GM23338 (cell line): ENCODE results near the gene NUP205. TPM values are rescaled to one million over a fixed set of nuclear protein-coding genes. Genes with fewer than 3 reads are reported as not detected.
A peak's percentile ranks its signal among the peaks of the same experiment; 100 is the strongest.

Experiments used
- ATAC-seq: fragments of 200-7000 bp; cut with Tn5 transposase; 3 replicates; pipeline ENCODE4 v1.9.1; 2020
- DNase-seq: peaks from one replicate; pipeline ENCODE4 v3.0.0-alpha.2; 2015; ENCODE audit warnings: low spot score
- H2AFZ ChIP-seq: fragments of 200-600 bp; sonication (generic); 2 replicates; pipeline ENCODE4 v1.8.0; 2016; ENCODE audit warnings: antibody characterized with exemption, mild to moderate bottlenecking, moderate library complexity
- H3F3A ChIP-seq: fragments of 200-600 bp; sonication (generic); replicated peaks from 2 replicates; pipeline ENCODE4 v1.8.0; 2017; ENCODE audit warnings: antibody characterized with exemption, mixed run types, low read depth
- H3K27ac ChIP-seq: fragments of 200-600 bp; sonication (generic); 2 replicates; pipeline ENCODE4 v1.6.1; 2016; ENCODE audit warnings: low read depth
- H3K27me3 ChIP-seq: fragments of 200-600 bp; sonication (generic); 2 replicates; pipeline ENCODE4 v1.8.0; 2016; ENCODE audit warnings: mild to moderate bottlenecking, mixed run types, moderate library complexity; ENCODE audit not compliant: insufficient read depth
- H3K36me3 ChIP-seq: fragments of 200-600 bp; sonication (generic); 2 replicates; pipeline ENCODE4 v1.8.0; 2016; ENCODE audit warnings: mild to moderate bottlenecking; ENCODE audit not compliant: insufficient read depth
- H3K4me1 ChIP-seq: fragments of 200-600 bp; sonication (generic); 2 replicates; pipeline ENCODE4 v1.8.0; 2016; ENCODE audit warnings: mild to moderate bottlenecking, moderate library complexity; ENCODE audit not compliant: insufficient read depth
- H3K4me2 ChIP-seq: fragments of 200-600 bp; sonication (generic); 2 replicates; pipeline ENCODE4 v1.7.1; 2017; ENCODE audit warnings: mixed run types
- H3K4me3 ChIP-seq: fragments of 200-600 bp; sonication (generic); 2 replicates; pipeline ENCODE4 v1.6.1; 2016; ENCODE audit warnings: mixed run types
- H3K79me2 ChIP-seq: fragments of 200-600 bp; sonication (generic); replicated peaks from 2 replicates; pipeline ENCODE4 v1.8.0; 2017; ENCODE audit warnings: mild to moderate bottlenecking; ENCODE audit not compliant: insufficient read depth
- H3K9me2 ChIP-seq: fragments of 200-600 bp; sonication (generic); 2 replicates; pipeline ENCODE4 v1.8.0; 2017; ENCODE audit not compliant: insufficient read depth
- H4K20me1 ChIP-seq: fragments of 200-600 bp; sonication (generic); replicated peaks from 2 replicates; pipeline ENCODE4 v1.8.0; 2017; ENCODE audit warnings: mild to moderate bottlenecking; ENCODE audit not compliant: insufficient read depth
- H3K27ac Mint-ChIP-seq: 2 replicates; pipeline ENCODE4 v1.8.0; 2020; ENCODE audit warnings: inconsistent platforms, mild to moderate bottlenecking, moderate library complexity, mixed read lengths
- H3K27me3 Mint-ChIP-seq: 3 replicates; pipeline ENCODE4 v1.8.0; 2022; ENCODE audit warnings: low read depth, mild to moderate bottlenecking, moderate library complexity, mixed read lengths, inconsistent platforms; ENCODE audit not compliant: insufficient read depth, poor library complexity
- H3K36me3 Mint-ChIP-seq: 3 replicates; pipeline ENCODE4 v1.8.0; 2021; ENCODE audit warnings: low read depth, mild to moderate bottlenecking, inconsistent platforms, moderate library complexity, mixed read lengths
- H3K4me1 Mint-ChIP-seq: 3 replicates; pipeline ENCODE4 v1.8.0; 2020; ENCODE audit warnings: mild to moderate bottlenecking, inconsistent platforms, mixed read lengths
- H3K4me3 Mint-ChIP-seq: 3 replicates; pipeline ENCODE4 v1.8.0; 2021; ENCODE audit warnings: moderate library complexity, mild to moderate bottlenecking, inconsistent platforms, mixed read lengths
- H3K9me3 Mint-ChIP-seq: 3 replicates; pipeline ENCODE4 v1.8.0; 2020; ENCODE audit warnings: moderate library complexity, mild to moderate bottlenecking, inconsistent platforms, mixed read lengths
- CREB1 ChIP-seq: fragments of 250-450 bp; sonication (Bioruptor Pico); IDR thresholded peaks from 2 replicates; pipeline ENCODE4 v1.5.0; 2020; ENCODE audit warnings: low read depth, mild to moderate bottlenecking, moderate library complexity
- EZH2 ChIP-seq: fragments of 200-600 bp; sonication (generic); IDR thresholded peaks from one replicate; pipeline ENCODE4 v1.8.0; 2017; ENCODE audit warnings: antibody characterized with exemption, mild to moderate bottlenecking, low read depth; ENCODE audit not compliant: unreplicated experiment
- EZH2phosphoT487 ChIP-seq: fragments of 200-600 bp; sonication (generic); IDR thresholded peaks from one replicate; pipeline ENCODE4 v1.8.1; 2018; ENCODE audit warnings: antibody characterized with exemption; ENCODE audit not compliant: unreplicated experiment
- JUNB ChIP-seq: IDR thresholded peaks from one replicate; pipeline ENCODE4 v1.6.1; 2016; ENCODE audit warnings: antibody characterized with exemption; ENCODE audit not compliant: unreplicated experiment
- NANOG ChIP-seq: IDR thresholded peaks from 2 replicates; pipeline ENCODE4 v1.6.1; 2016; ENCODE audit warnings: antibody characterized with exemption, borderline replicate concordance
- POLR2AphosphoS5 ChIP-seq: IDR thresholded peaks from 2 replicates; pipeline ENCODE4 v1.6.1; 2016; ENCODE audit warnings: antibody characterized with exemption, low read depth
- STAT1 ChIP-seq: IDR thresholded peaks from one replicate; pipeline ENCODE4 v1.6.1; 2016; ENCODE audit warnings: antibody characterized with exemption; ENCODE audit not compliant: unreplicated experiment
- ZNF331 ChIP-seq: fragments of 250-450 bp; sonication (Bioruptor Pico); IDR thresholded peaks from 2 replicates; pipeline ENCODE4 v1.5.0; 2020; ENCODE audit warnings: low read depth, mild to moderate bottlenecking, moderate library complexity
- polyA plus RNA-seq: library from polyadenylated mRNA; unstranded; fragments of >200 nt; fragmentation: Nextera tagmentation; extraction: Ambion mirVana; gene quantifications from 2 replicates; pipeline ENCODE4 v1.2.1, GENCODE V29; 2016
- total RNA-seq: library from RNA; depleted of rRNA; stranded (reverse); fragments of >200 nt; shearing (Covaris generic); gene quantifications from 2 replicates; pipeline ENCODE4 v1.2.3, GENCODE V29; 2014
- TF ChIP-seq, protein P1 (sequence below): IDR thresholded peaks from 2 replicates; pipeline ENCODE4 v1.6.1; 2016; ENCODE audit warnings: antibody characterized with exemption
- TF ChIP-seq, protein P2 (sequence below): IDR thresholded peaks from one replicate; pipeline ENCODE4 v1.6.1; 2018; ENCODE audit warnings: antibody characterized with exemption; ENCODE audit not compliant: unreplicated experiment
- TF ChIP-seq, protein P3 (sequence below), 2 experiments: fragments of 200-600 bp in 1 of 2; sonication (generic) in 1 of 2; conservative IDR thresholded peaks; 2 replicates each; pipeline versions ENCODE4 v1.5.1 to v1.6.1; 2016 to 2017; ENCODE audit warnings: antibody characterized with exemption in 2 of 2, low read depth in 2 of 2, mild to moderate bottlenecking in 2 of 2, moderate library complexity in 1 of 2

The NUP205 gene
- total and polyA plus RNA-seq, 2 experiments from 2014 or later: 150 to 212 TPM

GRCh38 chr7:135509589-135509838, 48.2 kb upstream of the NUP205 start:
- peak overlapping the region; percentile 97 for H2AFZ ChIP-seq

GRCh38 chr7:135509839-135510591, 47.7 kb upstream of the NUP205 start, which contains the start of gene CNOT4:
CNOT4 (minus strand) TSS chr7:135510102; CDS start chr7:135438331, 71,771 bp downstream.
- no peaks in the 10 kb centered on the region for H3K27me3 ChIP-seq
- peaks cover 25% of the 10 kb centered on the region for H4K20me1 ChIP-seq
- peaks cover 10% of the 10 kb centered on the region; the same call in 1 of the 2 replicates for H3K4me1 ChIP-seq
- H3K36me3 ChIP-seq: no peaks in the 10 kb centered on the region
- Mint-ChIP-seq H3K9me3 (no peaks in the 10 kb centered on the region), H3K4me1 (peaks cover 11% of the 10 kb centered on the region; the same call in 2 of the 3 replicates), H3K27ac (no peak within 1 kb of the TSS), H3K36me3 (no peaks in the 10 kb centered on the region), H3K4me3 (no peak within 1 kb of the TSS), H3K27me3 (peaks cover 5% of the 10 kb centered on the region)
- no peaks in the 10 kb centered on the region for H3F3A ChIP-seq
- DNase-seq: peak; percentile 98
- H3K79me2 ChIP-seq: peaks cover 44% of the 10 kb centered on the region
- H2AFZ ChIP-seq: peak within 1 kb of the TSS; percentile 99
- peak within 1 kb of the TSS; percentile 95 for H3K4me2 ChIP-seq
- H3K4me3 ChIP-seq: peak within 1 kb of the TSS; percentile 78
- peak; percentile 96 for ATAC-seq
- H3K9me2 ChIP-seq: no peaks in the 10 kb centered on the region
- H3K27ac ChIP-seq: peak within 1 kb of the TSS; percentile 98
- TF ChIP-seq, protein P1, sequence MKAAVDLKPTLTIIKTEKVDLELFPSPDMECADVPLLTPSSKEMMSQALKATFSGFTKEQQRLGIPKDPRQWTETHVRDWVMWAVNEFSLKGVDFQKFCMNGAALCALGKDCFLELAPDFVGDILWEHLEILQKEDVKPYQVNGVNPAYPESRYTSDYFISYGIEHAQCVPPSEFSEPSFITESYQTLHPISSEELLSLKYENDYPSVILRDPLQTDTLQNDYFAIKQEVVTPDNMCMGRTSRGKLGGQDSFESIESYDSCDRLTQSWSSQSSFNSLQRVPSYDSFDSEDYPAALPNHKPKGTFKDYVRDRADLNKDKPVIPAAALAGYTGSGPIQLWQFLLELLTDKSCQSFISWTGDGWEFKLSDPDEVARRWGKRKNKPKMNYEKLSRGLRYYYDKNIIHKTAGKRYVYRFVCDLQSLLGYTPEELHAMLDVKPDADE: peak; percentile 96
- TF ChIP-seq EZH2 (no peak), POLR2AphosphoS5 (peak; percentile 85), CREB1 (CRISPR knock-in tag) (peak; percentile 32; the same call in 1 of the 2 replicates)
- TF ChIP-seq, protein P2, sequence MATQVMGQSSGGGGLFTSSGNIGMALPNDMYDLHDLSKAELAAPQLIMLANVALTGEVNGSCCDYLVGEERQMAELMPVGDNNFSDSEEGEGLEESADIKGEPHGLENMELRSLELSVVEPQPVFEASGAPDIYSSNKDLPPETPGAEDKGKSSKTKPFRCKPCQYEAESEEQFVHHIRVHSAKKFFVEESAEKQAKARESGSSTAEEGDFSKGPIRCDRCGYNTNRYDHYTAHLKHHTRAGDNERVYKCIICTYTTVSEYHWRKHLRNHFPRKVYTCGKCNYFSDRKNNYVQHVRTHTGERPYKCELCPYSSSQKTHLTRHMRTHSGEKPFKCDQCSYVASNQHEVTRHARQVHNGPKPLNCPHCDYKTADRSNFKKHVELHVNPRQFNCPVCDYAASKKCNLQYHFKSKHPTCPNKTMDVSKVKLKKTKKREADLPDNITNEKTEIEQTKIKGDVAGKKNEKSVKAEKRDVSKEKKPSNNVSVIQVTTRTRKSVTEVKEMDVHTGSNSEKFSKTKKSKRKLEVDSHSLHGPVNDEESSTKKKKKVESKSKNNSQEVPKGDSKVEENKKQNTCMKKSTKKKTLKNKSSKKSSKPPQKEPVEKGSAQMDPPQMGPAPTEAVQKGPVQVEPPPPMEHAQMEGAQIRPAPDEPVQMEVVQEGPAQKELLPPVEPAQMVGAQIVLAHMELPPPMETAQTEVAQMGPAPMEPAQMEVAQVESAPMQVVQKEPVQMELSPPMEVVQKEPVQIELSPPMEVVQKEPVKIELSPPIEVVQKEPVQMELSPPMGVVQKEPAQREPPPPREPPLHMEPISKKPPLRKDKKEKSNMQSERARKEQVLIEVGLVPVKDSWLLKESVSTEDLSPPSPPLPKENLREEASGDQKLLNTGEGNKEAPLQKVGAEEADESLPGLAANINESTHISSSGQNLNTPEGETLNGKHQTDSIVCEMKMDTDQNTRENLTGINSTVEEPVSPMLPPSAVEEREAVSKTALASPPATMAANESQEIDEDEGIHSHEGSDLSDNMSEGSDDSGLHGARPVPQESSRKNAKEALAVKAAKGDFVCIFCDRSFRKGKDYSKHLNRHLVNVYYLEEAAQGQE: no peak

More at GRCh38 chr7:135509589-135509838, 48.2 kb upstream of the NUP205 start:
- Histone ChIP-seq H3K4me2 (peak overlapping the region; percentile 95), H3K27me3 (no peaks in the 10 kb centered on the region), H3F3A (no peaks in the 10 kb centered on the region), H3K79me2 (peaks cover 49% of the 10 kb centered on the region), H3K9me2 (no peaks in the 10 kb centered on the region), H4K20me1 (peaks cover 25% of the 10 kb centered on the region), H3K4me3 (peak overlapping the region; percentile 78), H3K36me3 (no peaks in the 10 kb centered on the region), H3K4me1 (peaks cover 10% of the 10 kb centered on the region; the same call in 1 of the 2 replicates), H3K27ac (peak overlapping the region; percentile 98)
- no peak overlapping the region for H3K27ac Mint-ChIP-seq
- no peaks in the 10 kb centered on the region for H3K36me3 Mint-ChIP-seq
- peaks cover 11% of the 10 kb centered on the region; the same call in 2 of the 3 replicates for H3K4me1 Mint-ChIP-seq
- TF ChIP-seq, protein P2: no peak
- TF ChIP-seq POLR2AphosphoS5 (no peak), ZNF331 (CRISPR knock-in tag) (no peak), EZH2phosphoT487 (no peak), STAT1 (no peak), JUNB (no peak), CREB1 (CRISPR knock-in tag) (no peak), NANOG (no peak)
- TF ChIP-seq, protein P3, sequence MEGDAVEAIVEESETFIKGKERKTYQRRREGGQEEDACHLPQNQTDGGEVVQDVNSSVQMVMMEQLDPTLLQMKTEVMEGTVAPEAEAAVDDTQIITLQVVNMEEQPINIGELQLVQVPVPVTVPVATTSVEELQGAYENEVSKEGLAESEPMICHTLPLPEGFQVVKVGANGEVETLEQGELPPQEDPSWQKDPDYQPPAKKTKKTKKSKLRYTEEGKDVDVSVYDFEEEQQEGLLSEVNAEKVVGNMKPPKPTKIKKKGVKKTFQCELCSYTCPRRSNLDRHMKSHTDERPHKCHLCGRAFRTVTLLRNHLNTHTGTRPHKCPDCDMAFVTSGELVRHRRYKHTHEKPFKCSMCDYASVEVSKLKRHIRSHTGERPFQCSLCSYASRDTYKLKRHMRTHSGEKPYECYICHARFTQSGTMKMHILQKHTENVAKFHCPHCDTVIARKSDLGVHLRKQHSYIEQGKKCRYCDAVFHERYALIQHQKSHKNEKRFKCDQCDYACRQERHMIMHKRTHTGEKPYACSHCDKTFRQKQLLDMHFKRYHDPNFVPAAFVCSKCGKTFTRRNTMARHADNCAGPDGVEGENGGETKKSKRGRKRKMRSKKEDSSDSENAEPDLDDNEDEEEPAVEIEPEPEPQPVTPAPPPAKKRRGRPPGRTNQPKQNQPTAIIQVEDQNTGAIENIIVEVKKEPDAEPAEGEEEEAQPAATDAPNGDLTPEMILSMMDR (conservative IDR thresholded peaks at IDR 0.05; ENCODE audit: low read depth in 2 of 2): no peak
- peaks cover 5% of the 10 kb centered on the region for H3K27me3 Mint-ChIP-seq
- no peaks in the 10 kb centered on the region for H3K9me3 Mint-ChIP-seq
- no peak overlapping the region for H3K4me3 Mint-ChIP-seq
- peak; percentile 72 for DNase-seq
- ATAC-seq: no peak; the same call in 2 of the 3 replicates
